ENCODE measurements around the gene CFAP97.
"Not testable (repeated sequence)": the region's sequence is repeated elsewhere in the genome, so short reads cannot be mapped to it uniquely, and the experiment has no call there.

Gene CFAP97

DNA sequence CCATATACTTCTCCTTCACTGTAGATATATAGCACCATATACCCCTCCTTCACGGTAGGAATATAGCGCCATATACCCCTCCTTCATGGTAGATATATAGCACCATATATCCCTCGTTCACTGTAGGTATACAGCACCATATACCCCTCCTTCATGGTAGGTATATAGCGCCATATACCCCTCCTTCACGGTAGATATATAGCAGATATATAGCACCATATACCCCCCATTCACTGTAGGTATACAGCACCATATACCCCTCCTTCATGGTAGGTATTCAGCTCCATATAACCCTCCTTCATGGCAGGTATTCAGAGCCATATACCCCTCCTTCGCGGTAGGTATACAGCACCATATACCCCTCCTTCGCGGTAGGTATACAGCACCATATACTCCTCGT lies 18.1 kb upstream of the CFAP97 start:
- DNase-seq: no peak

DNA sequence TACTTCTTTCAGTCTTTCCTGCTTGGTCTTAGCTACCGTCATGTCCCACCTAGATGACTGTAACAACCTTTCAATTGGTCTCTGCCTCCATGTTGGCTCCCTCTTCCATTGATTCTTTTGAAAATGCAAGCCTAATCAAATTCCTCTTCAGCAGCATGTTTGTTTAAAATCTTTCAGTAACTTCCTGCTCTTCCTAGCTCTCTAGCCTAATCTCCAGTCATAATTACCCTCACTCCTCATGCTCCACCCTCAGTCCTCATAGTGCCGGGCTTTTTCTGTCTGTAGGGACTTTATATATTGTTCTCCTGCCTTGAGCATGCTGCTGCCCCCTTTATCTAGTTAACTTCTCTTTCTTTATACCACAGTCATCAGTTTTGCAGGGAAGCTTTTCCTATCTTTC lies 17.7 kb upstream of the CFAP97 start:
- DNase-seq: no peak

DNA sequence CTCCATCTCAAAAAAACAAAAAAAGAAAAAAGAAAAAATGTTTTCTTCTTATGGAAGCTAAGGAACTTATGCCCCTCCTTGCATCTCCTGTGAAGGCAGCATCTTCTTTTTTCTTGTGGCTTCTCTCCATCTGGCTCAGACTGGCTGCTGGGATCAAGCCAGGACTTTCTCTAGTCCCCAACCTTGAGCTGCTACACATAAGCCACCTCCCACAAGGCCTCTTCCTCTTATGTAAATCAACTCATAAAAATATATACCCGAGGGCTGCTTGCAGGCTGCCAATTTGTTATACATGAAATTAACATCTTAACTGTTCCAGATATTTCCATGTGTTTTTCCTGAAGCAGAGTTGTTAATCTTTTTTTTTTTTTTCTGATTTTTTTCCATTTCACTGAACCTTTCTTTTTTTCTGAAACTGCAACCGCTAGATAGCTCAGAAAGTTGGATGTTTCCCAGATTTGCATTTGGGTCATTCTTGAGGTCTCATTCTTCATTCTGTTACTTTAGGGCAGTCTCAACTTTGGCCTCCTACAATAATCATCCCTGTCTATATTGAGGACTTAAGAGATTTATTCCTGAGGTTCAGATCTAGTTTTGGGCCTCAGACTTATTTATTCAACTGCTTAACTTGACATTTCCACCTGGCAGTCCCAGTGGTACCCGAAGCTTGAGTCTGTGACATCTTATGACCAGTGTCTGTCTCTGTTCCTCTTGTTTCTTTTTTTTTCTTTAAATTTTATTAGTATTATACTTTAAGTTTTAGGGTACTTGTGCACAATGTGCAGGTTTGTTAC lies 15.9 kb upstream of the CFAP97 start:
- DNase-seq: no peak

- DNase-seq: no peak
These were observed 14.5 kb upstream of the CFAP97 start for GRCh38 chr4:185218312-185218711.

GRCh38 chr4:185217408-185217975 lies 13.7 kb upstream of the CFAP97 start:
- DNase-seq: no peak

DNA sequence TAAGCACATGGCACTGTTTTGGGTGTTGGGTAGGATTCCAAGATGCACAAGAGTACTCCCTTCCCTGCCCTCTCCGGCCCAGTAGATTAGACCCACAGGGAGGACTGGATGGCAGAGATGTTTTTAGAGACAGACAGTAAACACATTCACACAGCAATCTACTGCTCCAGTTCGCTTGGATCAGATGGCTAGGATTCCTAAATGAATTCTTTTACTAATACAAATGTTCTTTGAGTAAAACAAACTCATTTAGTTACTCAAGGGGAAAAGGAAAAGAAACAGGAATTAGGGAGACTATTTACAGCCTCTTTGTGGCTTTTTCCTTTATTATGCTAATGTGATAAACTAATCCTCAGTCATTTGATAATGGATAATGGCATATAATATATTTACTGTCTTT lies 11.5 kb upstream of the CFAP97 start:
- DNase-seq: no peak

DNA sequence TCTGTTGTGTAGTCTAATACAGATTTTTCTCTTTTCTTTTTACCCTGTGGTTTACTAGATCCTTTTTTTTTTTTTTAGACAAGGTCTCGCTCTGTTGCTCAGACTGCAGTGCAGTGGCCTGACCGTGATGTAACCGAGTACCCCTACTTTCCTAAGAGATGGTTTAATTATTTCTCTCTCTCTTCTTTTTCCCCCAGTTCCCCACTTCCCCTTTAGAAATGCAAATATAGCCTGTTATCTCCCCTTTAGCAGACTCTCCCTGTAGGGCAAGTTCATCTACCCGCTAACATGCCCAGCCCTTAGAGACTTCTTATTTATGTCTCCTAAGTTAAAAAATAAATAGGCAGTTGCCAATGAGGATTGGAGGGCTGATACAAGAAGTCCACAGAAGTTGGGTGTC lies 10.1 kb upstream of the CFAP97 start:
- DNase-seq: no peak

- DNase-seq: no peak
These were observed 8.8 kb upstream of the CFAP97 start for GRCh38 chr4:185212581-185212980.

GRCh38 chr4:185211641-185212040 lies 7.8 kb upstream of the CFAP97 start:
- no peak for DNase-seq

- DNase-seq: no peak
These were observed 7.2 kb upstream of the CFAP97 start for GRCh38 chr4:185211035-185211434.

DNA sequence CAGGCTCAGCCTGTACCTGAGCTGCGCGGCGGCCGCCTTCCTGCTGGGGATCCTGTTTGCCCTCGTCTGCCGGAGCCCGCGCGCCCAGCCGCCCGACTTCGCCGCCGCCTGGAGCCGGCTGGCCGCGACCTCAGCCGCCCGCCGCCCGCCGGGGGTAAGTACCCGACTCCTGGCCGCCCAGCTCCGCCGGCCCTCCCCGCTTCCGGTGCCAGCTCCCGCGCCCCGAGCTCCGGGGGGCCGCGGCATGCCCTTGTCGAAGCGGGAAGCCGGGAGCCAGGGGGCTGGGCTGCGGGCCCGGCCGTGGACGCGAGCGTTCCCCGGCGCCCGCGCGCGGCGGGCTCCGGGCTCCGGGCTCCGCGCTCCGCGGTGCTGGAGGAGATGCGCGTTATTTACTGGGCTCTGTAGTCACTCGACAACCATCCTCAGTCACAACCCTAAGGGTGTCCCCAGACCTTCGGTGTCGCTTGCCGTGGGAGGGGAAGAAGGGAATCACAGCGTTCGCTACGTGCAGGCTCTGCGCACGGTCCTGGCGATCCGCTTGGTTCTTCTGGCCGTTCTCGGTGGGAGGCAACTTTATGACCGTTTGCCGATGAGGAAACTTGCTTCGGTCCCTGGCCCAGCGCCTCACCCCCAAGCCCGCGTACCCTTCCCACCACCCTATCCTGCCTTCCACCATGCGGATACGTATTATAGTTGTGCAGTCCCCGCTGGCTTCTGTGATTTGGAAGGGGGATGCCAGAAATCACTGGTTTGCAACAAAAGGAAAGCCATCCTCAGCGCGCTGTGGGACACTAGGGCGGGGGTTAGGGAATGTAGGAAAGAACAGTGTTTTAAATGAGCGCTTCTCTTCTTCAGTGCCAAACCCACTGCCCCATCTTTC lies 6.5 kb upstream of the CFAP97 start:
- DNase-seq: no peak

DNA sequence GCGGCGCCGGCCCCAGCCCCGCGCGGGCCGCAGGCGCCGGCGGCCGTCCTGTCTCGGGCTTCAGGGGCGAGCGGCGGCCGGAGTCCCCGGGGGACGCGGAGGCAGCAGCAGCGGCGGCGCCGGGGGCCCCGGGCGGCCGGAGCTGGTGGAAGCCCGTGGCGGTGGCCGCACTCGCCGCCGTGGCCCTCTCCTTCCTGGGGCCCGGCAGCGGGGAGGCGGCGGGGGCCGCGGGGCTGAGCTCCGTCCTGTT lies 6.0 kb upstream of the CFAP97 start:
- not testable (repeated sequence) for DNase-seq

GRCh38 chr4:185209031-185209851 lies 5.4 kb upstream of the CFAP97 start, which contains the start of gene SNX25:
Gene SNX25 (plus strand): TSS chr4:185209598. CDS start chr4:185209827, 229 bp downstream.
- DNase-seq: peak; percentile 41 to 60

DNA sequence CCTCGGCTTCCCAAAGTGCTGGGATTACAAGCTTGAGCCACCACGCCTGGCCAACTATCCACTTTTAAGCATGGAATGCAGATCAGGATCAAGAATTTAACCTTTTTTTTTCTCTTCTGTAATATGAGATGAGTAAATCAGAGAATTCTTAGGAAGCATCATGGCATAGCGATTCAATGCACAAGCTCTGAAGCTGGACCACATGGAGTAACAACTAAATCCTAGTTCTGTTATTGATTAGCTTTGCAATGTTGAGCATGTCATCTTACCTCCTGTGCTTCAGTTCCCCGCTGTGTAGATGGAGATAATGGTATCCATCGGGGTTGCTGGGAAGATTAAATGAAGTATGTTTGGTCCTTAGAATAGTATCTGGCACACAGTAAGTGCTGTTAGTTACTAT lies 3.7 kb upstream of the CFAP97 start:
- no peak for DNase-seq

DNA sequence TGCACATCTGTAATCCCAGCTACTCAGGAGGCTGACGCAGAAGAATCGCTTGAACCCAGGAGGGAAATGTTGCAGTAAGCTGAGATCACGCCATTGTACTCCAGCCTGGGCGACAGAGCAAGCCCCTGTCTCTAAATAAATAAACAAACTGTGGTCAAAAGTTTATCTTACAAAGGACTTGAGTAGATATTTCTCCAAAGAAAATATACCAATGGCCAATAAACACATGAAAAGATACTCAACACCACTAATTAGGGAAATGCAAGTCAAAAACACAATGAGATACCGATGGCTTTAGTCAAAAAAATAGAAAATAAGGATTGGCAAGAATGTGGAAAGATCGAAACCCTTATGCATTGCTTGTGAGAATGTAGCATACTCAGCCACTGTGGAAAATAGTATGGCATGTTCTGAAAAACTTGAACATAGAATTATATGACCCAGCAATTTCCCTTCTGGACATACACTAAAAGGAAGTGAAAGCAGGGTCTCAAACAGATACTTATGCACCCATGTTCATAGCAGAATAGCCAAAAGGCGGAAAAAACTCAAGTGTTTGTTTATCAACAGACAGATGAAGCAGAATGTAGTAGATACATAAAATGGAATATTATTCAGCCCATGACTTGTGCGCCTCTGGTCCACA lies 2.0 kb upstream of the CFAP97 start:
- no peak for DNase-seq

DNA sequence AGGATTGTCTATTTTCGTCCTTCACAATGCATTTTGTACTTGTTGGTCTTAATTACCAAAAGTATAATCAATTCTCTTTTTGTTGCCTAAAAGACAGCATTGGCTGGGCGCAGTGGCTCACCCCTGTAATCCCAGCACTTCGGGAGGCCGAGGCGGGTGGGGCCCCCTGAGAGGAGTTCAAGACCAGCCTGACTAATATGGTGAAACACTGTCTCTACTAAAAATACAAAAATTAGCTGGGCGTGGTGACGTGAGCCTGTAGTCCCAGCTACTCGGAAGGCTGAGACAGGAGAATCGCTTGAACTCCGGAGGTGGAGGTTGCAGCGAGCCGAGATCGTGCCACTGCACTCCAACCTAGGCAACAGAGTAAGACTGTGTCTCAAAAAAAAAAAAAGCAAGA lies 1.3 kb upstream of the CFAP97 start:
- DNase-seq: not testable (repeated sequence)

GRCh38 chr4:185204238-185204910 lies 574 bp upstream of the CFAP97 start:
- DNase-seq: no peak

GRCh38 chr4:185202984-185203485 lies 765 bp downstream of the CFAP97 start:
- DNase-seq: no peak

DNA sequence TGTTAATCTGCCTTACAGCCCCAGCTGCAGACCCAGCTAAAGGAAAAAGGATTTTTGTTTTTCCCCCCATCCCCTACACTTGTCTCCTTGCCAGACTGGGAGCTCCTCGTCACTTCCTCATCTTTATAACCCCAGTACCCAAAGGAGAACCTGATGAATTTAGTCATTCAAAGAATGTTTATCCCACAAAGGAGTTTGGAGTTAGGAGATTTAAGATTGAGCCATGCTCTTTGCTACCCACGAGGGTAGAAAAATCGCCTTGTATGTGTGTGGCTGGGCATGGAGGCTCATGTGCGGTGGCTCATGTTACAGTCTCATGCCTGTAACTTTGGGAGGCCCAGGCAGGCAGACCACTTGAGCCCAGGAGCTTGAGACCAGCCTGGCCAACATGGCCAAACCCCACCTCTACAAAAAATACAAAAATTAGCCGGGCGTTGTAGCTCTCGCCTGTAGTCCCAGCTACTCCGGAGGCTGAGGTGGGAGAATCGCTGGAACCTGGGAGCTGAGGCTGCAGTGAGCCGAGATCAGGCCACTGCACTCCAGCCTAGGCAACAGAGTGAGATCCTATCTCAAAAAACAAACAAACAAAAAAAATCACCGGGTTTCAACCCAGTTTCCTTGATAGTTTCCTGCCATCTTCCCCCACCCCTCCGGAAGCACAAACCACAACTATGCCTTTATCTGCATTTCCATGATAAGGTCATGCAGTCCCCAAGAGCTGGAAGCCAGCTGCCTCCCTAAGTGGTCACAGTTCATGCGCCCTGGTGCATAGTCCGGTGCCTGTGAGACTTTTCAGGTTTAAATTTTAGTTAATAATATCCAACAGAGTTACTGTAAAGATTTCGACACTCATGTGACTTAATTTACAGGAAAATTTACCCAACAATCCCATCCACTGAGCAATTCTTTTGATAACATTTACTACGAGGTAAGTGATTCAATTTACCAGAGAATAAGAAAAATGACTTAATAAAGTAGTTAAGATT lies 1.5 kb downstream of the CFAP97 start:
- DNase-seq: no peak

GRCh38 chr4:185198189-185198588 lies 5.6 kb downstream of the CFAP97 start:
- not testable (repeated sequence) for DNase-seq
